HepG2 (cell line): ENCODE results near the gene YPEL4. TPM values are rescaled to one million over a fixed set of nuclear protein-coding genes. Genes with fewer than 3 reads are reported as not detected.

Experiments used
- ATAC-seq: fragments of 200-7000 bp; cut with Tn5 transposase; 3 replicates; pipeline ENCODE4 v1.9.1; 2020; ENCODE audit warnings: mild to moderate bottlenecking, moderate library complexity
- BruUV-seq: library from RNA; stranded (reverse); fragments of 400-500 nt; replicated peaks from 2 replicates; lab custom pipeline; 2021; lab: Mats Ljungman, UMichigan
- CTCF ChIA-PET: fragments of 300-600 bp; formaldehyde crosslinking; extraction: SDS; loops from one replicate; lab custom pipeline; 2021; ENCODE audit warnings: low total read pairs, inconsistent platforms, low intra/inter-chr PET ratio; lab: Yijun Ruan, JAX
- POLR2A ChIA-PET: fragments of 350-600 bp; sonication (Branson Sonifier 250); formaldehyde crosslinking; loops from one replicate; lab custom pipeline; 2020; ENCODE audit warnings: antibody characterized with exemption, inconsistent platforms; lab: Yijun Ruan, JAX
- DNase-seq: peaks from one replicate; pipeline ENCODE4 v3.0.0-alpha.2; 2015; ENCODE audit warnings: low spot score
- FAIRE-seq: peaks from 3 replicates; lab custom pipeline; 2011; peaks lifted over from hg19 to GRCh38; lab: Jason Lieb, UNC
- H2AFZ ChIP-seq: one replicate; pipeline ENCODE4 v1.6.1; 2011; ENCODE audit warnings: low read length, inconsistent platforms
- H3K27ac ChIP-seq: fragments of 300-600 bp; 3 replicates; pipeline ENCODE4 v1.8.0; 2011; ENCODE audit warnings: mixed run types, mild to moderate bottlenecking, mixed read lengths, low read length, inconsistent platforms; ENCODE audit not compliant: insufficient read depth; ENCODE audit errors: extremely low read length
- H3K27me3 ChIP-seq, 2 experiments: fragments of 200-600 bp in 1 of 2; 2 replicates in 1 of 2; 3 replicates in 1 of 2; pipeline versions ENCODE4 v1.6.0 to v1.8.0; 2011; ENCODE audit warnings: low read length in 2 of 2, mild to moderate bottlenecking in 2 of 2, moderate library complexity in 2 of 2, inconsistent platforms in 1 of 2; ENCODE audit not compliant: insufficient read depth in 2 of 2, control insufficient read depth in 1 of 2
- H3K36me3 ChIP-seq, 2 experiments: fragments of 200-600 bp in 1 of 2; replicated peaks in 1 of 2; 2 replicates in 1 of 2; 3 replicates in 1 of 2; pipeline versions ENCODE4 v1.5.1 to v1.8.0; 2011; ENCODE audit warnings: low read length in 2 of 2, inconsistent platforms in 1 of 2; ENCODE audit not compliant: insufficient read depth in 2 of 2, control insufficient read depth in 1 of 2
- H3K4me1 ChIP-seq: 2 replicates; pipeline ENCODE4 v1.5.1; 2012; ENCODE audit warnings: low read length, inconsistent platforms; ENCODE audit not compliant: insufficient read depth
- H3K4me2 ChIP-seq: 2 replicates; pipeline ENCODE4 v1.6.0; 2011; ENCODE audit warnings: low read depth, low read length, inconsistent platforms
- H3K4me3 ChIP-seq, 3 experiments: fragments of 200-600 bp in 1 of 3; sonication (generic), shearing (Covaris generic) in 1 of 3; replicated peaks in 1 of 3; 2 replicates each; pipeline ENCODE4 v1.5.1; 2011 to 2016; ENCODE audit warnings: low read length in 3 of 3, inconsistent platforms in 2 of 3, low read depth in 2 of 3, mild to moderate bottlenecking in 2 of 3, control low read depth in 1 of 3, mixed read lengths in 1 of 3; ENCODE audit not compliant: insufficient read depth in 1 of 3
- H3K79me2 ChIP-seq: one replicate; pipeline ENCODE4 v1.6.1; 2011; ENCODE audit warnings: low read length, inconsistent platforms; ENCODE audit not compliant: insufficient read depth
- H3K9ac ChIP-seq: 2 replicates; pipeline ENCODE4 v1.6.0; 2011; ENCODE audit warnings: mild to moderate bottlenecking, low read depth, low read length, inconsistent platforms; ENCODE audit not compliant: insufficient read depth
- H3K9me3 ChIP-seq: 2 replicates; pipeline ENCODE4 v1.5.1; 2012; ENCODE audit warnings: mild to moderate bottlenecking, low read length
- H4K20me1 ChIP-seq: 2 replicates; pipeline ENCODE4 v1.6.0; 2011; ENCODE audit warnings: inconsistent platforms, mild to moderate bottlenecking, low read length, moderate library complexity; ENCODE audit not compliant: insufficient read depth
- ATAD3A ChIP-seq: sonication (generic); formaldehyde crosslinking; IDR thresholded peaks from 2 replicates; pipeline ENCODE4 v1.4.0; 2020; ENCODE audit warnings: missing genetic modification reagents
- FLYWCH1 ChIP-seq: sonication (generic); formaldehyde crosslinking; IDR thresholded peaks from 2 replicates; pipeline ENCODE4 v1.8.1; 2023; ENCODE audit warnings: mild to moderate bottlenecking, missing genetic modification reagents
- HMGA1 ChIP-seq: sonication (generic); formaldehyde crosslinking; conservative IDR thresholded peaks from 2 replicates; pipeline ENCODE4 v1.4.0; 2020; ENCODE audit warnings: missing genetic modification reagents
- HMGXB4 ChIP-seq, 2 experiments: sonication (generic) in 1 of 2; formaldehyde crosslinking in 1 of 2; IDR thresholded peaks; 2 replicates each; pipeline versions ENCODE4 v1.4.0 to v1.6.1; 2018 to 2020; ENCODE audit warnings: missing genetic modification reagents in 2 of 2, borderline replicate concordance in 1 of 2, low read depth in 1 of 2, mild to moderate bottlenecking in 1 of 2, missing biosample characterization in 1 of 2
- JUNB ChIP-seq: sonication (generic); formaldehyde crosslinking; IDR thresholded peaks from 2 replicates; pipeline ENCODE4 v1.8.0; 2022; ENCODE audit warnings: missing genetic modification reagents, mild to moderate bottlenecking, borderline replicate concordance
- MIXL1 ChIP-seq: IDR thresholded peaks from 2 replicates; pipeline ENCODE4 v1.6.1; 2016
- NCOA5 ChIP-seq: sonication (generic); formaldehyde crosslinking; IDR thresholded peaks from 2 replicates; pipeline ENCODE4 v1.4.0; 2020; ENCODE audit warnings: missing genetic modification reagents
- SAFB2 ChIP-seq: sonication (generic); formaldehyde crosslinking; IDR thresholded peaks from 2 replicates; pipeline ENCODE4 v1.5.1; 2020; ENCODE audit warnings: missing genetic modification reagents, low read depth, mild to moderate bottlenecking, borderline replicate concordance
- TOPORS ChIP-seq: sonication (generic); formaldehyde crosslinking; IDR thresholded peaks from 2 replicates; pipeline ENCODE4 v1.8.0; 2023; ENCODE audit warnings: mild to moderate bottlenecking, missing genetic modification reagents
- ZBTB25 ChIP-seq: IDR thresholded peaks from 2 replicates; pipeline ENCODE4 v1.6.1; 2018; ENCODE audit warnings: missing genetic modification reagents
- ZNF607 ChIP-seq: sonication (generic); formaldehyde crosslinking; IDR thresholded peaks from 2 replicates; pipeline ENCODE4 v1.5.1; 2020; ENCODE audit warnings: missing genetic modification reagents, mild to moderate bottlenecking, borderline replicate concordance
- ZNF761 ChIP-seq: sonication (generic); formaldehyde crosslinking; conservative IDR thresholded peaks from 2 replicates; pipeline ENCODE4 v1.4.0; 2020; ENCODE audit warnings: mild to moderate bottlenecking, missing genetic modification reagents
- ZSCAN29 ChIP-seq: sonication (generic); formaldehyde crosslinking; conservative IDR thresholded peaks from 2 replicates; pipeline ENCODE4 v1.4.0; 2020; ENCODE audit warnings: mild to moderate bottlenecking, missing genetic modification reagents
- WGBS: methylation state at CpG from one replicate; pipeline ENCODE4 v1.1.6; 2017; ENCODE audit warnings: low lambda C conversion rate; 5-methylcytosine and 5-hydroxymethylcytosine counted together
- in situ Hi-C: cut with HindIII; loops from 2 replicates; pipeline ENCODE4 v1.10.0; 2017; ENCODE audit warnings: low pct_unique_long_range_greater_than_20kb; ENCODE audit not compliant: extremely low pct_ligation_motif_present
- intact Hi-C: fragments of 100-400 bp; cut with micrococcal nuclease; formaldehyde crosslinking; loops from one replicate; pipeline ENCODE4 v1.10.0; 2022; ENCODE audit not compliant: unreplicated experiment
- polyA plus RNA-seq, 8 experiments: library from polyadenylated mRNA; depleted of rRNA in 3 of 8; stranded (reverse) in 7 of 8; unstranded in 1 of 8; fragments of >200 nt; fragmentation: Illumina TruSeq in 4 of 8; extraction: Trizol in 4 of 8; gene quantifications; 2 replicates each; pipeline versions ENCODE4 v1.2.1 to v1.2.3, GENCODE V29; 2011 to 2016; ENCODE audit warnings: low read depth in 4 of 8, missing spikeins in 1 of 8, mixed read lengths in 1 of 8; ENCODE audit not compliant: insufficient read depth in 1 of 8
- total RNA-seq, 5 experiments: library from RNA; depleted of rRNA; stranded (reverse); fragments of >200 nt; fragmentation: Illumina TruSeq; extraction: Trizol; gene quantifications; 2 replicates each; pipeline ENCODE4 v1.2.3, GENCODE V29; 2016; ENCODE audit warnings: low read depth in 1 of 5
- TF ChIP-seq, protein P1 (sequence below): sonication (generic); formaldehyde crosslinking; IDR thresholded peaks from 2 replicates; pipeline ENCODE4 v1.8.1; 2023; ENCODE audit warnings: mild to moderate bottlenecking, moderate library complexity, missing genetic modification reagents
- TF ChIP-seq, protein P2 (sequence below): sonication (generic); formaldehyde crosslinking; IDR thresholded peaks from 2 replicates; pipeline ENCODE4 v1.5.1; 2020; ENCODE audit warnings: mild to moderate bottlenecking, missing genetic modification reagents, moderate library complexity
- TF ChIP-seq, protein P3 (sequence below): sonication (generic); formaldehyde crosslinking; IDR thresholded peaks from 2 replicates; pipeline ENCODE4 v1.4.0; 2020; ENCODE audit warnings: missing genetic modification reagents
- TF ChIP-seq, protein P4 (sequence below): sonication (generic); formaldehyde crosslinking; IDR thresholded peaks from 2 replicates; pipeline ENCODE4 v1.8.1; 2023; ENCODE audit warnings: missing genetic modification reagents, mild to moderate bottlenecking, borderline replicate concordance

YPEL4 gene
- total and polyA plus RNA-seq, 2 of the 13 experiments (the other 11 are each of a cell fraction or from before 2014, with no cell fraction given), result 0.04 TPM; not detected in 1

DNA sequence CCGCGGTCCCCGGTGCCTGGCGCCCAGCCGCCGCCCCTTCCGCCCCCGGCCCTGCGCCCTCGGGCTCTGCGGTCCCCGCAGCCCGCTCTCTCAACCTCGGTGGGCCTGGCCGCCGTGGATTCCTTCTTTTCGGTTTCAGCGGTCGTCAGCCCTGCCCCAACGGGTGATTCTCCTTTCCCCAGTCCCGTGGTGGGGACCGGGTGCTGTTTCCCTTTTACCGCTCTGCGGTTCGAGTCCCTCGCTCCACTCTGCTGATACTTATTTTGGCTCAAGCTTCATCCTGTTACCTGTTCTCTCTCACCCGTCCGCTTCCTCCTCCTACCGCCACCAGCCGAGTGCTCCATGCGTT, 18.7 kb upstream of the YPEL4 start:
- Histone ChIP-seq H2AFZ (no peak overlapping the region), H3K36me3 (peaks cover 10 to 20% of the 10 kb centered on the region in 2 experiments; a peak in 4 of 5 replicates), H3K9me3 (no peaks in the 10 kb centered on the region), H3K4me3 (peak overlapping the region; percentile 81 to 91 (median 88)), H3K27me3 (no peaks in the 10 kb centered on the region; a peak in 1 of 5 replicates), H4K20me1 (no peaks in the 10 kb centered on the region), H3K27ac (peak overlapping the region; percentile 98), H3K9ac (peak overlapping the region; percentile 98), H3K4me2 (peak overlapping the region; percentile 95), H3K79me2 (peaks cover 45% of the 10 kb centered on the region), H3K4me1 (peaks cover 35% of the 10 kb centered on the region)
- TSS peak; percentile 67 for BruUV-seq
- FAIRE-seq, result no peak
- ATAC-seq, result peak; percentile 38
- POLR2A ChIA-PET, result interaction anchor here (1.8 kb wide), 1 partner anchor 44 kb away, joined by 5 read pairs; the partner anchor contains the start of genes MED19 and TMX2
- in situ Hi-C loops, result loop anchor here (25.0 kb wide), 2 partner anchors 619 to 844 kb away; partner anchors contain the start of gene OR5B21
- WGBS, result under 1% methylated on average over 25 of the region's 31 CpGs
- DNase-seq, result no peak
- CTCF ChIA-PET, result no interaction called here
- intact Hi-C loops, result loop anchor here (5.0 to 10.0 kb wide), 2 partner anchors 136 to 226 kb away; no protein-coding TSS in a partner anchor
- TF ChIP-seq TOPORS (CRISPR knock-in tag) (no peak), ZNF761 (0 out of 2 replicates have a peak, but pooled peaks have one; percentile 9), HMGA1 (CRISPR knock-in tag) (no peak), ZNF607 (CRISPR knock-in tag) (0 out of 2 replicates have a peak, but pooled peaks have one; percentile 49), FLYWCH1 (CRISPR knock-in tag) (no peak), SAFB2 (CRISPR knock-in tag) (0 out of 2 replicates have a peak, but pooled peaks have one; percentile 7), NCOA5 (CRISPR knock-in tag) (no peak), MIXL1 (CRISPR knock-in tag) (no peak), ZBTB25 (CRISPR knock-in tag) (no peak), JUNB (CRISPR knock-in tag) (no peak), ZSCAN29 (CRISPR knock-in tag) (no peak), ATAD3A (CRISPR knock-in tag) (no peak), HMGXB4 (CRISPR knock-in tag; IDR thresholded peaks at IDR 0.05; ENCODE audit: borderline replicate concordance in 1 of 2, low read depth in 1 of 2) (peak in 1 of 2 experiments; percentile 15; a peak in 1 of 4 replicates)
- TF ChIP-seq, protein P1, sequence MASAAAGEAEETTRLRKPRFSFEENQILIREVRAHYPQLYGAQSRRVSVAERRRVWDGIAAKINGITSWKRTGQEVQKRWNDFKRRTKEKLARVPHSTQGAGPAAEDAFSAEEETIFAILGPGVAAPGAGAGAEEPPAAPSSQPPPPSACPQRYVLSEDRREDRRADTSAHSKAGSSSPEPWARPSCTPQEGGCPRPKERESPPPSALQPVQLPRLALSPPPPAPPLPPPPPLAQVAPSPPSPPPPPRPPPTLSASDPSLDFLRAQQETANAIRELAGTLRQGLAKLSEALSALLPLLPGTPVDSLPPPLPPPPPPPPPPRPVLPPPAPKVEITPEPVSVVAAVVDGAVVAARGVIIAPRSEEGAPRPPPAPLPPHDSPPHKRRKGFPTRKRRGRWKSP, result no peak
- TF ChIP-seq, protein P2, sequence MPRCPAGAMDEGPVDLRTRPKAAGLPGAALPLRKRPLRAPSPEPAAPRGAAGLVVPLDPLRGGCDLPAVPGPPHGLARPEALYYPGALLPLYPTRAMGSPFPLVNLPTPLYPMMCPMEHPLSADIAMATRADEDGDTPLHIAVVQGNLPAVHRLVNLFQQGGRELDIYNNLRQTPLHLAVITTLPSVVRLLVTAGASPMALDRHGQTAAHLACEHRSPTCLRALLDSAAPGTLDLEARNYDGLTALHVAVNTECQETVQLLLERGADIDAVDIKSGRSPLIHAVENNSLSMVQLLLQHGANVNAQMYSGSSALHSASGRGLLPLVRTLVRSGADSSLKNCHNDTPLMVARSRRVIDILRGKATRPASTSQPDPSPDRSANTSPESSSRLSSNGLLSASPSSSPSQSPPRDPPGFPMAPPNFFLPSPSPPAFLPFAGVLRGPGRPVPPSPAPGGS (CRISPR knock-in tag), result no peak
- TF ChIP-seq, protein P3, sequence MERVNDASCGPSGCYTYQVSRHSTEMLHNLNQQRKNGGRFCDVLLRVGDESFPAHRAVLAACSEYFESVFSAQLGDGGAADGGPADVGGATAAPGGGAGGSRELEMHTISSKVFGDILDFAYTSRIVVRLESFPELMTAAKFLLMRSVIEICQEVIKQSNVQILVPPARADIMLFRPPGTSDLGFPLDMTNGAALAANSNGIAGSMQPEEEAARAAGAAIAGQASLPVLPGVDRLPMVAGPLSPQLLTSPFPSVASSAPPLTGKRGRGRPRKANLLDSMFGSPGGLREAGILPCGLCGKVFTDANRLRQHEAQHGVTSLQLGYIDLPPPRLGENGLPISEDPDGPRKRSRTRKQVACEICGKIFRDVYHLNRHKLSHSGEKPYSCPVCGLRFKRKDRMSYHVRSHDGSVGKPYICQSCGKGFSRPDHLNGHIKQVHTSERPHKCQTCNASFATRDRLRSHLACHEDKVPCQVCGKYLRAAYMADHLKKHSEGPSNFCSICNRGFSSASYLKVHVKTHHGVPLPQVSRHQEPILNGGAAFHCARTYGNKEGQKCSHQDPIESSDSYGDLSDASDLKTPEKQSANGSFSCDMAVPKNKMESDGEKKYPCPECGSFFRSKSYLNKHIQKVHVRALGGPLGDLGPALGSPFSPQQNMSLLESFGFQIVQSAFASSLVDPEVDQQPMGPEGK (CRISPR knock-in tag), result no peak; the same call in 1 of the 2 replicates
- TF ChIP-seq, protein P4, sequence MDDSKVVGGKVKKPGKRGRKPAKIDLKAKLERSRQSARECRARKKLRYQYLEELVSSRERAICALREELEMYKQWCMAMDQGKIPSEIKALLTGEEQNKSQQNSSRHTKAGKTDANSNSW (CRISPR knock-in tag), result no peak; the same call in 1 of the 2 replicates
